Small intestine (tissue), 7 donors: Measurements from ENCODE around the gene CC2D2A. TPM values are rescaled to one million over a fixed set of nuclear protein-coding genes. Genes with fewer than 3 reads are reported as not detected.

ENCODE experiments used
- DNase-seq, 2 donors: peaks; one replicate each; pipeline versions ENCODE4 v3.0.0 to v3.0.0-alpha.2; 2013
- FAIRE-seq: peaks from 2 replicates; lab custom pipeline; 2012; peaks lifted over from hg19 to GRCh38; lab: Jason Lieb, UNC
- H3K27ac ChIP-seq, 3 donors: one replicate each; pipeline ENCODE4 v1.5.1; 2013; ENCODE audit warnings: low read length in 2 of 3, mild to moderate bottlenecking in 2 of 3, control low read depth in 1 of 3, inconsistent platforms in 1 of 3, low read depth in 1 of 3, moderate library complexity in 1 of 3
- H3K27me3 ChIP-seq, 3 donors: one replicate each; pipeline ENCODE4 v1.6.1; 2013; ENCODE audit warnings: low read length in 3 of 3, inconsistent platforms in 1 of 3; ENCODE audit not compliant: control insufficient read depth in 3 of 3, insufficient read depth in 3 of 3
- H3K36me3 ChIP-seq, 3 donors: one replicate each; pipeline ENCODE4 v1.6.1; 2013; ENCODE audit warnings: low read length in 3 of 3, inconsistent platforms in 1 of 3, low read depth in 1 of 3, mild to moderate bottlenecking in 1 of 3, moderate library complexity in 1 of 3; ENCODE audit not compliant: control insufficient read depth in 3 of 3, insufficient read depth in 2 of 3
- H3K4me1 ChIP-seq, 3 donors: one replicate each; pipeline ENCODE4 v1.6.1; 2013; ENCODE audit warnings: low read length in 2 of 3, inconsistent platforms in 1 of 3, low read depth in 1 of 3, mild to moderate bottlenecking in 1 of 3, moderate library complexity in 1 of 3; ENCODE audit not compliant: control insufficient read depth in 3 of 3, insufficient read depth in 2 of 3
- H3K4me3 ChIP-seq, 3 donors: one replicate each; pipeline ENCODE4 v1.5.1; 2013; ENCODE audit warnings: low read length in 3 of 3, control low read depth in 1 of 3, inconsistent platforms in 1 of 3, low read depth in 1 of 3, mild to moderate bottlenecking in 1 of 3, moderate library complexity in 1 of 3
- H3K9me3 ChIP-seq, 2 donors: one replicate each; pipeline ENCODE4 v1.6.1; 2013; ENCODE audit warnings: low read depth in 1 of 2, low read length in 1 of 2; ENCODE audit not compliant: control insufficient read depth in 2 of 2, insufficient read depth in 1 of 2
- WGBS, 3 donors: extraction: QIAGEN DNeasy Blood & Tissue Kit; methylation state at CpG; one replicate each; pipeline ENCODE4 v1.1.7; 2013; 5-methylcytosine and 5-hydroxymethylcytosine counted together
- polyA plus RNA-seq, 4 donors: library from polyadenylated mRNA; stranded (reverse) in 3 of 4; unstranded in 1 of 4; fragments of 200-250 nt in 3 of 4; fragments of 120-200 nt in 1 of 4; gene quantifications; one replicate each; pipeline versions ENCODE4 v1.2.1 to v1.2.3, GENCODE V29; 2013
- donor health status: healthy with polysubstance abuse.
- donor health status: control.
- donor health status: control.
- donor health status: Bipolar disorder and iron deficiency.
- donor health status: healthy.

The CC2D2A gene
- polyA plus RNA-seq, 4 donors: 1.6 to 13.6 (median 5.5) TPM

DNA sequence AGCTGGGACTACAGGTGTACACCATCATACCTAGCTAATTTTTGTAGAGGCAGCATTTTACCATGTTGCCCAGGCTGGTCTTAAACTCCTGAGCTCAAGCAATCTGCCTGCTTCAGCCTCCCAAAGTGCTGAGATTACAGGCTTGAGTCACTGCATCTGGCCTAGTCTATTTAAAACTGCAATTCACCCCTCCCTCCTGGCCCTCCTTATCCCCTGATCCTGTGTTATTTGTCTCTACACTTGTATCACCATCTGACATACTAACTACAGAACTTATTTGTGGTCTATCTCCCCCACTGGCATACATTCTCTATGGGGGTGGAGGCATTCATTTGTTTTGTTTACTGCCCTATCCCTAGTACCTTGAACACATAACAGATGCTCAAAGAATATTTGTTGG, 23.7 kb downstream of the CC2D2A start:
- no peaks in the 10 kb centered on the region for H3K27me3 ChIP-seq

DNA sequence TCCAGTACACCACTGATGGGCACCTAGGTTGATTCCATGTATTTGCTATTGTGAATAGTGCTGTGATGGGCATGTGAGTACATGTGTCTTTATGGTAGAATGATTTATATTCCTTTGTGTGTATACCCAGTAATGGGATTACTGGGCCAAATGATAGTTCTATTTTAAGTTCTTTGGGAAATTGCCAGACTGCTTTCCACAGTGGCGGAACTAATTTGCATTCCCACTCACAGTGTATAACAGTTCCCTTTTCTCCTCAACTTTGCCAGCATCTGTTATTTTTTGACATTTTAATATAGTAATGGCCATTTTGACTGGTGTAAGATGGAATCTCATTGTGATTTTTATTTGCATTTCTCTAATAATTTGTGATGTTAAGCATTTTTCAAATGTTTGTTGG, 25.9 kb downstream of the CC2D2A start:
- Histone ChIP-seq H3K4me1 (no peaks in the 10 kb centered on the region), H3K27ac (no peak overlapping the region), H3K27me3 (no peaks in the 10 kb centered on the region), H3K36me3 (peaks cover 0 to 7% (median 0%) of the 10 kb centered on the region in 3 donors), H3K4me3 (no peak overlapping the region), H3K9me3 (peaks cover 0 to 8% of the 10 kb centered on the region in 2 donors)
- DNase-seq: no peak
- FAIRE-seq: no peak
- WGBS, 3 donors: 77 to 93% (median 88%) methylated on average over 1 of the region's 1 CpG

More for the DNA sequence above, 23.7 kb downstream of the CC2D2A start:
- H3K9me3 ChIP-seq: peaks cover 1 to 11% of the 10 kb centered on the region in 2 donors
- H3K4me1 ChIP-seq: no peaks in the 10 kb centered on the region
- FAIRE-seq (no peak), DNase-seq (no peak)
- peaks cover 0 to 11% (median 2%) of the 10 kb centered on the region in 3 donors for H3K36me3 ChIP-seq
- H3K27ac ChIP-seq: no peak overlapping the region
- no peak overlapping the region for H3K4me3 ChIP-seq

GRCh38 chr4:15498356-15498755, 28.7 kb downstream of the CC2D2A start:
- WGBS, 3 donors: 71 to 78% (median 73%) methylated on average over 3 of the region's 3 CpGs

DNA sequence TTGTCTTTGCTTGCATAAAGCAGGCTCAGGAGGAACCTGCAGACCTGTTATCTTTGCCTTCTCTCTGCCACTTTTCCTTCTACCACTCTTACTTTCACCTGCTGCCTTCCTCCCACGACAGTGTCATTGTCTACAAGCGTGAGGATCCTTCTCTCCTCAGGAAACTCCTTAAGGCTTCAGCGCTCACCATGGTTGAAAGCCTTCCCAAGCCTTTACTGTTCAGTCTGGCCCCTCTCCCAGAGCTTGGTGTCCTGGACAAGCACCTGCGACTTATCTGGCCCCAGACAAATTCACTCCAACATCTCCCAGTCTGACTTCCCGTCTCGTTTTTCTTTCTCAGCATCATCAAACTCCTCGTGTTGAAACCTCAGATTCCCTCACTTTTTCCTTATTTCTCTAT, 31.0 kb downstream of the CC2D2A start:
- Histone ChIP-seq H3K4me3 (no peak overlapping the region), H3K36me3 (peaks cover 0 to 4% (median 0%) of the 10 kb centered on the region in 3 donors), H3K4me1 (no peaks in the 10 kb centered on the region), H3K27me3 (no peaks in the 10 kb centered on the region), H3K27ac (no peak overlapping the region), H3K9me3 (peaks cover 0 to 4% of the 10 kb centered on the region in 2 donors)
- no peak for DNase-seq
- no peak for FAIRE-seq
- 86 to 91% (median 89%) methylated on average over 7 of the region's 7 CpGs for WGBS, 3 donors

More at GRCh38 chr4:15498356-15498755, 28.7 kb downstream of the CC2D2A start:
- Histone ChIP-seq H3K4me3 (no peak overlapping the region), H3K27ac (no peak overlapping the region), H3K4me1 (no peaks in the 10 kb centered on the region), H3K36me3 (peaks cover 0 to 2% (median 0%) of the 10 kb centered on the region in 3 donors), H3K9me3 (peaks cover 0 to 4% of the 10 kb centered on the region in 2 donors), H3K27me3 (no peaks in the 10 kb centered on the region)
- FAIRE-seq (no peak), DNase-seq (no peak)

- H3K27ac ChIP-seq: no peak overlapping the region
- peaks cover 0 to 4% (median 0%) of the 10 kb centered on the region in 3 donors for H3K36me3 ChIP-seq
- no peak for DNase-seq
- no peak overlapping the region for H3K4me3 ChIP-seq
- peaks cover 0 to 3% of the 10 kb centered on the region in 2 donors for H3K9me3 ChIP-seq
- H3K4me1 ChIP-seq: no peaks in the 10 kb centered on the region
- H3K27me3 ChIP-seq: no peaks in the 10 kb centered on the region
- no peak for FAIRE-seq
- WGBS, 3 donors: 88 to 96% (median 91%) methylated on average over 2 of the region's 2 CpGs
These were observed 32.3 kb downstream of the CC2D2A start for GRCh38 chr4:15501941-15502340.

DNA sequence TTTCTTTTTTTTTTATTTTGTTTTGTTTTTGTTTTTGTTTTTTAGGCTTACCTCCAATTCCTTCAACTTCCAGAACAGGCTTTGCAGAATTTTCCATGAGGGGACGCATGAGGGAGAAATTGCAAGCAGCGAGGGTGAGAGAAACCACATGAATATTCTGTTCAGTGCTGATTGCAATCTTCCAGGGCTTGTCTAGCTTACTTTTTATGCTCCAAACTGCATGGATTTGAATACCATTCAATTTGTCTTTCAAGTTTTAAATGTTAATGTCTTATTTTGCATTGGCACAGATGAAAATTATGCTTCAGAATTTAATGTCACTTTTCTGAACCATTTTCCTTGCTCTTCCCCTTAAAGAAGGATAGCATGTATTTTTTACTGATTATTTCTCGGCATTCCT, 32.7 kb downstream of the CC2D2A start:
- H3K4me1 ChIP-seq: no peaks in the 10 kb centered on the region
- no peak for FAIRE-seq
- no peak for DNase-seq
- no peak overlapping the region for H3K4me3 ChIP-seq
- no peak overlapping the region for H3K27ac ChIP-seq
- H3K36me3 ChIP-seq: peaks cover 0 to 4% (median 0%) of the 10 kb centered on the region in 3 donors
- H3K9me3 ChIP-seq: no peaks in the 10 kb centered on the region
- no peaks in the 10 kb centered on the region for H3K27me3 ChIP-seq
- WGBS, 3 donors: 90 to 95% (median 95%) methylated on average over 3 of the region's 3 CpGs

- Histone ChIP-seq H3K4me1 (no peaks in the 10 kb centered on the region), H3K4me3 (no peak overlapping the region), H3K27ac (no peak overlapping the region), H3K36me3 (peaks cover 0 to 4% (median 0%) of the 10 kb centered on the region in 3 donors), H3K9me3 (no peaks in the 10 kb centered on the region), H3K27me3 (no peaks in the 10 kb centered on the region)
- DNase-seq: no peak
- no peak for FAIRE-seq
- 83 to 92% (median 84%) methylated on average over 1 of the region's 1 CpG for WGBS, 3 donors
These were observed 34.4 kb downstream of the CC2D2A start for GRCh38 chr4:15504041-15504440.

DNA sequence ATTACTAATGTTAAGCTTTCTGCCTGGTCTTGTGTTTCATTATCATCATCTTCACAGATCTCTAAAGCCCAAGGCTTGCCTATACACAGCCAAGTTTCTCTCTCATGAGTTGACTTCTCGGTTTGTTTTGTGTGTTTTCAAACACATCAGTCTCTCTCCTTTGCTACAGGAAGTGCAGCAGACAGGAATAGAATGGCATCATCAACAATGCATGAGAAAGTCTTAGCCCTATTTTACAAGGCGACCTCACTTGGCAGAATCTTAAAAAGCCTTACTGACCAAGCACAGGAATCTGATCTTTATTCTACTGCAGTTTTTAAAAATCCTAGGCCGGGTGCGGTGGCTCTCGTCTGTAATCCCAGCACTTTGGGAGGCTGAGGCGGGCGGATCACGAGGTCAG, 36.8 kb downstream of the CC2D2A start:
- Histone ChIP-seq H3K9me3 (no peaks in the 10 kb centered on the region), H3K27me3 (no peaks in the 10 kb centered on the region), H3K4me3 (no peak overlapping the region), H3K4me1 (no peaks in the 10 kb centered on the region), H3K27ac (no peak overlapping the region), H3K36me3 (peaks cover 0 to 4% (median 2%) of the 10 kb centered on the region in 3 donors)
- DNase-seq (no peak), FAIRE-seq (no peak)
- WGBS, 3 donors: 82 to 93% (median 85%) methylated on average over 8 of the region's 8 CpGs

DNA sequence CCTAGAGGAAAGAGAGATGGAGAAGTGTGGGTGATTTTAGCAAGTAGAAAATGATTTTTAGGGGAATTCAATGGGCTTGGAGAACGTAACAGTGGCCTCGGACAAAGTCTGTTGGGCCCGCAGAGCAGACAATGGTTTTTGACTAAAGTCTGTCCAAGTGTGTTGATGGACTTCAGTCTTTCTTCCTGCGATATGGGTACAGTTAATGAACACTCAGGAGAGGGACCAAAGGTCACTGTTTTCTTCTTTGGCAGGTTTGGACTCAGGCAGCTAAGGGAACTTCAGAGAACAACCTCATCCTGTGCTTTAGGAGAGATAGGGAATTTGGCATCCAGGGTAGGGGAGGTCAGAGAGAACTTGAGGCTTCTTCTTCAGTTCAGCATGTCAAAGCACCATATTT, 38.0 kb downstream of the CC2D2A start:
- Histone ChIP-seq H3K36me3 (peaks cover 0 to 4% (median 2%) of the 10 kb centered on the region in 3 donors), H3K27me3 (no peaks in the 10 kb centered on the region), H3K4me3 (no peak overlapping the region), H3K4me1 (no peaks in the 10 kb centered on the region), H3K27ac (no peak overlapping the region), H3K9me3 (no peaks in the 10 kb centered on the region)
- FAIRE-seq: no peak
- DNase-seq: peak in 1 of 2 donors; percentile 72
- WGBS, 3 donors: 49 to 91% (median 70%) methylated on average over 4 of the region's 4 CpGs
